ENCODE measurements around the gene MKLN1. TPM values are rescaled to one million over a fixed set of nuclear protein-coding genes. Genes with fewer than 3 reads are reported as not detected.

The MKLN1 gene
- total and polyA plus RNA-seq, 2 of the 4 experiments (the other 2 are of a cell fraction) = 17.5 to 52.0 TPM

GRCh38 chr7:131444683-131445082 is 117.0 kb downstream of the MKLN1 start:
- H2BK15ac ChIP-seq (ENCODE audit: low read depth, low read length) = no peak overlapping the region
- H3K23ac ChIP-seq (ENCODE audit: low read depth, low read length) = no peak overlapping the region
- H3K4me3 ChIP-seq (ENCODE audit: insufficient read depth, low read depth, low read length) = no peak overlapping the region
- dilution Hi-C loops (cut with HindIII; ENCODE audit: low sequenced_read_pairs, unreplicated experiment) (no loop called here), intact Hi-C loops (cut with micrococcal nuclease) (no loop called here), in situ Hi-C loops (cut with MboI; ENCODE audit: low sequenced_read_pairs) (no loop called here)
- H3K4me2 ChIP-seq (ENCODE audit: low read depth, low read length) = no peak overlapping the region
- no peak overlapping the region for H3K9ac ChIP-seq (ENCODE audit: low read depth, low read length)
- H3K9me3 ChIP-seq (ENCODE audit: control insufficient read depth, insufficient read depth, low read length) = no peaks in the 10 kb centered on the region; the same call in 1 of the 2 replicates
- no peak overlapping the region for H4K8ac ChIP-seq (ENCODE audit: low read depth in 2 of 2, low read length in 2 of 2)
- no peak for ATAC-seq (ENCODE audit: low read depth)
- no CpG with 5 or more reads among the region's 1 CpG for WGBS, 2 experiments (ENCODE audit: extremely low coverage in 2 of 2, insufficient read length in 1 of 2)
- no peaks in the 10 kb centered on the region for H3K27me3 ChIP-seq (ENCODE audit: control insufficient read depth, insufficient read depth, low read length)
- H3K14ac ChIP-seq (replicated peaks; ENCODE audit: low read depth, low read length) = no peak overlapping the region
- no peak for TF ChIP-seq MAFK (IDR thresholded peaks at IDR 0.05; ENCODE audit: low read depth, low read length)
- no peak for TF ChIP-seq SMC3 (IDR thresholded peaks at IDR 0.05; ENCODE audit: low read depth, low read length)
- TF ChIP-seq POLR2A (IDR thresholded peaks at IDR 0.05; ENCODE audit: low read depth, low read length) = no peak
- TF ChIP-seq FOS (IDR thresholded peaks at IDR 0.05; ENCODE audit: low read depth, low read length) = no peak
- TF ChIP-seq RFX5 (IDR thresholded peaks at IDR 0.05; ENCODE audit: low read depth, low read length) = no peak
- TF ChIP-seq, protein P1, sequence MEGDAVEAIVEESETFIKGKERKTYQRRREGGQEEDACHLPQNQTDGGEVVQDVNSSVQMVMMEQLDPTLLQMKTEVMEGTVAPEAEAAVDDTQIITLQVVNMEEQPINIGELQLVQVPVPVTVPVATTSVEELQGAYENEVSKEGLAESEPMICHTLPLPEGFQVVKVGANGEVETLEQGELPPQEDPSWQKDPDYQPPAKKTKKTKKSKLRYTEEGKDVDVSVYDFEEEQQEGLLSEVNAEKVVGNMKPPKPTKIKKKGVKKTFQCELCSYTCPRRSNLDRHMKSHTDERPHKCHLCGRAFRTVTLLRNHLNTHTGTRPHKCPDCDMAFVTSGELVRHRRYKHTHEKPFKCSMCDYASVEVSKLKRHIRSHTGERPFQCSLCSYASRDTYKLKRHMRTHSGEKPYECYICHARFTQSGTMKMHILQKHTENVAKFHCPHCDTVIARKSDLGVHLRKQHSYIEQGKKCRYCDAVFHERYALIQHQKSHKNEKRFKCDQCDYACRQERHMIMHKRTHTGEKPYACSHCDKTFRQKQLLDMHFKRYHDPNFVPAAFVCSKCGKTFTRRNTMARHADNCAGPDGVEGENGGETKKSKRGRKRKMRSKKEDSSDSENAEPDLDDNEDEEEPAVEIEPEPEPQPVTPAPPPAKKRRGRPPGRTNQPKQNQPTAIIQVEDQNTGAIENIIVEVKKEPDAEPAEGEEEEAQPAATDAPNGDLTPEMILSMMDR (conservative IDR thresholded peaks at IDR 0.05; ENCODE audit: low read depth, low read length) = no peak
- no peak for TF ChIP-seq USF2 (IDR thresholded peaks at IDR 0.05; ENCODE audit: low read depth, low read length)
- TF ChIP-seq NFE2L2 (IDR thresholded peaks at IDR 0.05; ENCODE audit: low read depth, low read length) = no peak
- TF ChIP-seq, protein P2, sequence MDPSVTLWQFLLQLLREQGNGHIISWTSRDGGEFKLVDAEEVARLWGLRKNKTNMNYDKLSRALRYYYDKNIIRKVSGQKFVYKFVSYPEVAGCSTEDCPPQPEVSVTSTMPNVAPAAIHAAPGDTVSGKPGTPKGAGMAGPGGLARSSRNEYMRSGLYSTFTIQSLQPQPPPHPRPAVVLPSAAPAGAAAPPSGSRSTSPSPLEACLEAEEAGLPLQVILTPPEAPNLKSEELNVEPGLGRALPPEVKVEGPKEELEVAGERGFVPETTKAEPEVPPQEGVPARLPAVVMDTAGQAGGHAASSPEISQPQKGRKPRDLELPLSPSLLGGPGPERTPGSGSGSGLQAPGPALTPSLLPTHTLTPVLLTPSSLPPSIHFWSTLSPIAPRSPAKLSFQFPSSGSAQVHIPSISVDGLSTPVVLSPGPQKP (IDR thresholded peaks at IDR 0.05; ENCODE audit: borderline replicate concordance, low read depth, low read length) = no peak
- no peak for TF ChIP-seq RAD21 (IDR thresholded peaks at IDR 0.05; ENCODE audit: low read length)
- TF ChIP-seq MXI1 (IDR thresholded peaks at IDR 0.05; ENCODE audit: borderline replicate concordance, low read depth, low read length) = no peak
- TF ChIP-seq MAZ (IDR thresholded peaks at IDR 0.05; ENCODE audit: borderline replicate concordance, low read depth, low read length) = no peak
- TF ChIP-seq CEBPB (IDR thresholded peaks at IDR 0.05; ENCODE audit: low read depth, low read length) = no peak
- no peak for TF ChIP-seq RCOR1 (IDR thresholded peaks at IDR 0.05; ENCODE audit: insufficient replicate concordance, low read length)
- no peak for TF ChIP-seq BHLHE40 (IDR thresholded peaks at IDR 0.05; ENCODE audit: low read depth, low read length)
- no peak for TF ChIP-seq CHD1 (IDR thresholded peaks at IDR 0.05; ENCODE audit: low read depth, low read length)
- no peak overlapping the region for H2BK120ac ChIP-seq (ENCODE audit: low read depth, low read length)
- H2AK9ac ChIP-seq (replicated peaks; ENCODE audit: low read depth, low read length, poor library complexity) = no peak overlapping the region
- DNase-seq = no peak
- H3K27ac ChIP-seq (ENCODE audit: insufficient read depth, low read length) = no peak overlapping the region
- H3K79me1 ChIP-seq (ENCODE audit: low read depth in 1 of 2, low read length in 2 of 2) = peaks cover 11 to 20% of the 10 kb centered on the region in 2 experiments; a peak in 3 of 4 replicates
- H3K36me3 ChIP-seq (ENCODE audit: control insufficient read depth, insufficient read depth, low read length) = peaks cover 17% of the 10 kb centered on the region
- H2AK5ac ChIP-seq (ENCODE audit: low read depth, low read length) = no peak overlapping the region
- H3K4me1 ChIP-seq (ENCODE audit: control insufficient read depth, insufficient read depth, low read length) = no peaks in the 10 kb centered on the region
- no peak overlapping the region for H3K4ac ChIP-seq (ENCODE audit: low read depth, low read length)
- H4K91ac ChIP-seq (ENCODE audit: insufficient read depth, low read depth, low read length) = no peak overlapping the region
- no peak overlapping the region for H4K5ac ChIP-seq (ENCODE audit: low read depth, low read length)
- POLR2A ChIA-PET (ENCODE audit: unreplicated experiment) = no interaction called here
- no peak overlapping the region for H3K56ac ChIP-seq (ENCODE audit: extremely low read depth, insufficient read depth, low read length)
- no peaks in the 10 kb centered on the region for H3K9me1 ChIP-seq (ENCODE audit: insufficient read depth, low read length)
- no peak overlapping the region for H2BK5ac ChIP-seq (ENCODE audit: low read depth, low read length, poor library complexity, severe bottlenecking)
- H3K18ac ChIP-seq (ENCODE audit: low read depth, low read length) = no peak overlapping the region
- BruUV-seq (replicated peaks) = no TSS peak
- no peak overlapping the region for H2BK20ac ChIP-seq (ENCODE audit: low read depth, low read length)
- no peak overlapping the region for H2AFZ ChIP-seq (replicated peaks; ENCODE audit: low read length, poor library complexity)
- no peaks in the 10 kb centered on the region for H4K20me1 ChIP-seq (ENCODE audit: insufficient read depth, low read length)
- CTCF ChIA-PET = interaction anchor here (1.3 kb wide), 1 partner anchor 10 kb away, joined by 3 read pairs; no protein-coding TSS in a partner anchor
